ENCODE measurements around the gene EEF1AKMT3.

Gene EEF1AKMT3

GRCh38 chr12:57760347-57760982, 11.9 kb upstream of the EEF1AKMT3 start:
- TF ChIP-seq CTCF (IDR thresholded peaks at IDR 0.05; ENCODE audit: low read depth, low read length): no peak
- Histone ChIP-seq H3K4me3 (ENCODE audit: low read depth, low read length) (no peak overlapping the region), H3K27me3 (ENCODE audit: insufficient read depth, low read depth, severe bottlenecking) (no peaks in the 10 kb centered on the region), H3K27ac (no peak overlapping the region), H3K9me3 (ENCODE audit: severe bottlenecking) (no peaks in the 10 kb centered on the region), H3K36me3 (peaks cover 72% of the 10 kb centered on the region)
- DNase-seq: no peak

- no peaks in the 10 kb centered on the region for H3K9me3 ChIP-seq (ENCODE audit: severe bottlenecking)
- no peaks in the 10 kb centered on the region for H3K27me3 ChIP-seq (ENCODE audit: insufficient read depth, low read depth, severe bottlenecking)
- no peak overlapping the region for H3K4me3 ChIP-seq (ENCODE audit: low read depth, low read length)
- peak; percentile 39 for DNase-seq
- TF ChIP-seq CTCF (IDR thresholded peaks at IDR 0.05; ENCODE audit: low read depth, low read length): no peak
- H3K36me3 ChIP-seq: peaks cover 76% of the 10 kb centered on the region
- H3K27ac ChIP-seq: peak overlapping the region; percentile 94
These were observed 10.9 kb upstream of the EEF1AKMT3 start for GRCh38 chr12:57761391-57761998.

DNA sequence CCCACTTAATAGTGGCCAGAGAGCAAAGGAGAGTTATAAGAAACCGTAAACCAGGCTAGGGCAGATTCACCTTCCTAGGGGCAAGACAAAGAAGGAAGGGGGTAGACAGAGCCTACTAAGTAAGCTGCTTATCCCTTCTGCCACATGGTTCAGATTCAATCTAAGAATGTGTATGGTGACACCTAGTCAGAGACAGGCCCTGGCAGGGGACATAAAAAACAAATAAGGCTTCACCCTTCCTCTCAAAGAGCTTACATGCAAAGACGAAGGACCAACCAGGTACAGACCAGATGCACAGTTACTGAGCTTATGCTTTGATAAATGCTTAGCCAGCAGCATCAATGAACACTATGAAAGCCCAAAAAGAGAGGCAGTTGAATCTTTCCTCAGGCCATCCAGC, 10.0 kb upstream of the EEF1AKMT3 start:
- peak; percentile 68 for DNase-seq
- Histone ChIP-seq H3K36me3 (peaks cover 76% of the 10 kb centered on the region), H3K4me3 (ENCODE audit: low read depth, low read length) (0 out of 2 replicates have a peak overlapping the region, but pooled peaks have one; percentile 17), H3K27ac (peak overlapping the region; percentile 94), H3K9me3 (ENCODE audit: severe bottlenecking) (no peaks in the 10 kb centered on the region), H3K27me3 (ENCODE audit: insufficient read depth, low read depth, severe bottlenecking) (no peaks in the 10 kb centered on the region)
- TF ChIP-seq CTCF (IDR thresholded peaks at IDR 0.05; ENCODE audit: low read depth, low read length): no peak

GRCh38 chr12:57763881-57764661, 8.3 kb upstream of the EEF1AKMT3 start:
- no peak for TF ChIP-seq CTCF (IDR thresholded peaks at IDR 0.05; ENCODE audit: low read depth, low read length)
- no peaks in the 10 kb centered on the region for H3K9me3 ChIP-seq (ENCODE audit: severe bottlenecking)
- DNase-seq: no peak
- peaks cover 76% of the 10 kb centered on the region for H3K36me3 ChIP-seq
- H3K27me3 ChIP-seq (ENCODE audit: insufficient read depth, low read depth, severe bottlenecking): no peaks in the 10 kb centered on the region
- H3K4me3 ChIP-seq (ENCODE audit: low read depth, low read length): no peak overlapping the region
- H3K27ac ChIP-seq: peak overlapping the region; percentile 94

GRCh38 chr12:57764662-57765002, 7.8 kb upstream of the EEF1AKMT3 start:
- Histone ChIP-seq H3K27me3 (ENCODE audit: insufficient read depth, low read depth, severe bottlenecking) (no peaks in the 10 kb centered on the region), H3K4me3 (ENCODE audit: low read depth, low read length) (no peak overlapping the region), H3K27ac (peak overlapping the region; percentile 94), H3K36me3 (peaks cover 78% of the 10 kb centered on the region), H3K9me3 (ENCODE audit: severe bottlenecking) (no peaks in the 10 kb centered on the region)
- DNase-seq: no peak
- no peak for TF ChIP-seq CTCF (IDR thresholded peaks at IDR 0.05; ENCODE audit: low read depth, low read length)
